Prostate gland (tissue), 2 donors: ENCODE results near the gene IL20. TPM values are rescaled to one million over a fixed set of nuclear protein-coding genes. Genes with fewer than 3 reads are reported as not detected.

Experiments used
- DNase-seq: peaks from one replicate; pipeline ENCODE4 v3.0.0-alpha.2; 2019; ENCODE audit warnings: low spot score
- H3K27ac ChIP-seq, 2 donors: fragments of 200-600 bp; sonication (generic); 2 replicates each; pipeline ENCODE4 v1.5.1; 2017 to 2019
- H3K27me3 ChIP-seq: fragments of 200-600 bp; sonication (generic); replicated peaks from 2 replicates; pipeline ENCODE4 v1.5.1; 2019; ENCODE audit not compliant: insufficient read depth
- H3K36me3 ChIP-seq, 2 donors: fragments of 200-600 bp; sonication (generic); 1 replicate in 1 of 2; 2 replicates in 1 of 2; pipeline versions ENCODE4 v1.5.1 to v1.8.1; 2017 to 2019
- H3K4me1 ChIP-seq: fragments of 200-600 bp; sonication (generic); replicated peaks from 2 replicates; pipeline ENCODE4 v1.5.1; 2019
- H3K4me3 ChIP-seq, 2 donors: fragments of 200-600 bp; sonication (generic); 2 replicates each; pipeline ENCODE4 v1.5.1; 2017 to 2019
- H3K9me3 ChIP-seq: fragments of 200-600 bp; sonication (generic); 2 replicates; pipeline ENCODE4 v1.5.1; 2017
- CTCF ChIP-seq, 4 experiments: fragments of 200-600 bp in 2 of 4; fragments of 450-650 bp in 2 of 4; sonication (generic) in 2 of 4; IDR thresholded peaks; 1 replicate in 3 of 4; 2 replicates in 1 of 4; pipeline ENCODE4 v1.5.1; 2016 to 2019; ENCODE audit warnings: antibody characterized with exemption in 4 of 4, mild to moderate bottlenecking in 2 of 4, moderate library complexity in 2 of 4
- POLR2A ChIP-seq: fragments of 450-650 bp; IDR thresholded peaks from one replicate; pipeline ENCODE4 v1.6.1; 2016; ENCODE audit warnings: antibody characterized with exemption, mild to moderate bottlenecking
- POLR2AphosphoS5 ChIP-seq: sonication (generic); formaldehyde crosslinking; IDR thresholded peaks from one replicate; pipeline ENCODE4 v1.6.1; 2017; ENCODE audit warnings: antibody characterized with exemption
- WGBS: methylation state at CpG from one replicate; pipeline ENCODE4 v1.1.5; 2018; 5-methylcytosine and 5-hydroxymethylcytosine counted together
- intact Hi-C: fragments of 100-400 bp; cut with DNase I; formaldehyde crosslinking; loops from one replicate; pipeline ENCODE4 v1.14.2; 2022
- total RNA-seq, 2 donors: library from RNA; depleted of rRNA; stranded (reverse); fragments of >200 nt; gene quantifications; one replicate each; pipeline ENCODE4 v1.1.0, GENCODE V29; 2016

The IL20 gene
- total RNA-seq, 2 donors from 2014 or later: not detected

GRCh38 chr1:206886831-206887230, 21.4 kb downstream of the IL20 start:
- intact Hi-C loops: no loop called here
- Histone ChIP-seq H3K27me3 (no peaks in the 10 kb centered on the region), H3K4me3 (no peak overlapping the region), H3K27ac (no peak overlapping the region), H3K9me3 (no peaks in the 10 kb centered on the region), H3K36me3 (no peaks in the 10 kb centered on the region), H3K4me1 (no peaks in the 10 kb centered on the region)
- no peak for TF ChIP-seq POLR2AphosphoS5
- no peak for TF ChIP-seq CTCF (IDR thresholded peaks at IDR 0.05)
- no peak for TF ChIP-seq POLR2A
- DNase-seq: no peak
- 100% methylated on average over 1 of the region's 1 CpG for WGBS

- TF ChIP-seq CTCF (IDR thresholded peaks at IDR 0.05): no peak
- no peak for TF ChIP-seq POLR2A
- no peak for TF ChIP-seq POLR2AphosphoS5
- Histone ChIP-seq H3K4me1 (no peaks in the 10 kb centered on the region), H3K27me3 (no peaks in the 10 kb centered on the region), H3K36me3 (no peaks in the 10 kb centered on the region), H3K27ac (no peak overlapping the region), H3K4me3 (no peak overlapping the region), H3K9me3 (no peaks in the 10 kb centered on the region)
- DNase-seq: no peak
- intact Hi-C loops: no loop called here
- WGBS: 59% methylated on average over 4 of the region's 4 CpGs
Observed at GRCh38 chr1:206887701-206888100, 22.3 kb downstream of the IL20 start.

- Histone ChIP-seq H3K27me3 (no peaks in the 10 kb centered on the region), H3K9me3 (no peaks in the 10 kb centered on the region), H3K27ac (no peak overlapping the region), H3K36me3 (no peaks in the 10 kb centered on the region), H3K4me3 (no peak overlapping the region), H3K4me1 (no peaks in the 10 kb centered on the region)
- TF ChIP-seq POLR2AphosphoS5: peak; percentile 62
- no peak for TF ChIP-seq POLR2A
- DNase-seq: peak; percentile 41
- intact Hi-C loops: no loop called here
- WGBS: 53% methylated on average over 15 of the region's 15 CpGs
Observed at GRCh38 chr1:206890125-206891060, 25.0 kb downstream of the IL20 start.

- Histone ChIP-seq H3K9me3 (no peaks in the 10 kb centered on the region), H3K27me3 (no peaks in the 10 kb centered on the region), H3K4me3 (no peak overlapping the region), H3K4me1 (no peaks in the 10 kb centered on the region), H3K36me3 (no peaks in the 10 kb centered on the region), H3K27ac (no peak overlapping the region)
- DNase-seq: no peak
- intact Hi-C loops: no loop called here
- WGBS: 87% methylated on average over 1 of the region's 1 CpG
- TF ChIP-seq CTCF (IDR thresholded peaks at IDR 0.05): no peak
- no peak for TF ChIP-seq POLR2AphosphoS5
- no peak for TF ChIP-seq POLR2A
Observed at GRCh38 chr1:206891412-206891811, 26.0 kb downstream of the IL20 start.

GRCh38 chr1:206892351-206892984, 27.0 kb downstream of the IL20 start:
- Histone ChIP-seq H3K4me1 (no peaks in the 10 kb centered on the region), H3K36me3 (no peaks in the 10 kb centered on the region), H3K27me3 (no peaks in the 10 kb centered on the region), H3K9me3 (no peaks in the 10 kb centered on the region), H3K27ac (no peak overlapping the region), H3K4me3 (no peak overlapping the region)
- 88% methylated on average over 3 of the region's 3 CpGs for WGBS
- no peak for TF ChIP-seq CTCF (IDR thresholded peaks at IDR 0.05)
- TF ChIP-seq POLR2A: no peak
- TF ChIP-seq POLR2AphosphoS5: no peak
- no peak for DNase-seq
- intact Hi-C loops: no loop called here
